ENCODE measurements around the gene LRPPRC. TPM values are rescaled to one million over a fixed set of nuclear protein-coding genes. Genes with fewer than 3 reads are reported as not detected.

The LRPPRC gene
- total and polyA plus RNA-seq, 9 of the 15 experiments (the other 6 are each of a cell fraction or from before 2014, with no cell fraction given): 41.5 to 214 (median 138) TPM

GRCh38 chr2:43939695-43940256 lies 56.0 kb downstream of the LRPPRC start:
- Histone ChIP-seq H4K20me1 (replicated peaks; ENCODE audit: control insufficient read depth, insufficient read depth, low read length) (no peaks in the 10 kb centered on the region), H3K9ac (ENCODE audit: insufficient read depth in 1 of 2, low read depth in 2 of 2, low read length in 2 of 2) (no peak overlapping the region), H3K27me3 (ENCODE audit: control insufficient read depth in 2 of 2, insufficient read depth in 2 of 2, low read length in 2 of 2) (no peaks in the 10 kb centered on the region), H3K9me1 (ENCODE audit: control insufficient read depth, insufficient read depth, low read length) (no peaks in the 10 kb centered on the region), H3K79me2 (ENCODE audit: control insufficient read depth, insufficient read depth, low read length) (peaks cover 25% of the 10 kb centered on the region; the same call in 2 of the 3 replicates), H3K27ac (ENCODE audit: extremely low read depth, low read depth, low read length) (no peak overlapping the region), H3K9me3 (replicated peaks; ENCODE audit: control insufficient read depth, insufficient read depth, low read depth, low read length) (no peaks in the 10 kb centered on the region), H3K4me2 (ENCODE audit: insufficient read depth, low read length) (no peak overlapping the region), H2AFZ (ENCODE audit: low read depth, low read length) (no peak overlapping the region), H3K4me3 (no peak overlapping the region), H3K36me3 (ENCODE audit: control insufficient read depth, insufficient read depth, low read length) (peaks cover 90% of the 10 kb centered on the region), H3K4me1 (replicated peaks in 1 of 2; ENCODE audit: control insufficient read depth in 2 of 2, insufficient read depth in 2 of 2, low read length in 2 of 2) (no peaks in the 10 kb centered on the region)
- intact Hi-C loops (cut with micrococcal nuclease) (no loop called here), in situ Hi-C loops (cut with MboI) (no loop called here)
- 93% methylated on average over 6 of the region's 6 CpGs for WGBS (ENCODE audit: insufficient coverage, low coverage, missing lambda C conversion rate)
- DNase-seq (ENCODE audit: extremely low read depth in 1 of 4, low spot score in 3 of 4): no peak
- FAIRE-seq: peak; percentile 19
- no peak for ATAC-seq
- no TSS peak for BruUV-seq (replicated peaks)
- CTCF ChIA-PET (ENCODE audit: low intra/inter-chr PET ratio): no interaction called here
- POLR2A ChIA-PET: interaction anchor here (0.7 to 1.1 kb wide), 2 partner anchors 48 to 99 kb away, joined by 3 read pairs; no protein-coding TSS in a partner anchor
- no peak for TF ChIP-seq TEAD2 (tag; IDR thresholded peaks at IDR 0.05)

GRCh38 chr2:43937269-43937820 lies 58.4 kb downstream of the LRPPRC start:
- CTCF ChIA-PET (ENCODE audit: low intra/inter-chr PET ratio): no interaction called here
- FAIRE-seq: no peak
- BruUV-seq (replicated peaks): no TSS peak
- Histone ChIP-seq H4K20me1 (replicated peaks; ENCODE audit: control insufficient read depth, insufficient read depth, low read length) (no peaks in the 10 kb centered on the region), H3K27me3 (ENCODE audit: control insufficient read depth in 2 of 2, insufficient read depth in 2 of 2, low read length in 2 of 2) (no peaks in the 10 kb centered on the region), H3K4me3 (no peak overlapping the region), H3K4me2 (ENCODE audit: insufficient read depth, low read length) (no peak overlapping the region), H3K4me1 (replicated peaks in 1 of 2; ENCODE audit: control insufficient read depth in 2 of 2, insufficient read depth in 2 of 2, low read length in 2 of 2) (no peaks in the 10 kb centered on the region), H3K36me3 (ENCODE audit: control insufficient read depth, insufficient read depth, low read length) (peaks cover 90% of the 10 kb centered on the region), H3K27ac (ENCODE audit: extremely low read depth, low read depth, low read length) (no peak overlapping the region), H3K9ac (ENCODE audit: insufficient read depth in 1 of 2, low read depth in 2 of 2, low read length in 2 of 2) (no peak overlapping the region), H3K9me3 (replicated peaks; ENCODE audit: control insufficient read depth, insufficient read depth, low read depth, low read length) (no peaks in the 10 kb centered on the region), H2AFZ (ENCODE audit: low read depth, low read length) (no peak overlapping the region), H3K9me1 (ENCODE audit: control insufficient read depth, insufficient read depth, low read length) (no peaks in the 10 kb centered on the region), H3K79me2 (ENCODE audit: control insufficient read depth, insufficient read depth, low read length) (peaks cover 23% of the 10 kb centered on the region; the same call in 2 of the 3 replicates)
- WGBS (ENCODE audit: insufficient coverage, low coverage, missing lambda C conversion rate): 74% methylated on average over 3 of the region's 3 CpGs
- ATAC-seq: no peak
- intact Hi-C loops (cut with micrococcal nuclease): no loop called here
- no peak for TF ChIP-seq PBX2 (CRISPR knock-in tag; IDR thresholded peaks at IDR 0.05; ENCODE audit: low read depth)
- peak; percentile 63; the same call in 1 of the 2 replicates for TF ChIP-seq PBX2 (tag; conservative IDR thresholded peaks at IDR 0.05; ENCODE audit: low read depth)
- TF ChIP-seq NFIX (CRISPR knock-in tag; IDR thresholded peaks at IDR 0.05; ENCODE audit: low read depth): no peak
- in situ Hi-C loops (cut with MboI): no loop called here
- POLR2A ChIA-PET: interaction anchor here (0.8 to 1.4 kb wide), 4 partner anchors 11 to 27 kb away, joined by 3 to 5 read pairs (median 3); no protein-coding TSS in a partner anchor
- DNase-seq (ENCODE audit: extremely low read depth in 1 of 4, low spot score in 3 of 4): no peak

Measured in K562 (cell line).